K562 (cell line): Measurements from ENCODE around the gene AACS. TPM values are rescaled to one million over a fixed set of nuclear protein-coding genes. Genes with fewer than 3 reads are reported as not detected.

ENCODE experiments used
- ATAC-seq: fragments of 200-7000 bp; cut with Tn5 transposase; 3 replicates; pipeline ENCODE4 v1.9.1; 2020; ENCODE audit warnings: moderate library complexity
- BruUV-seq: library from RNA; stranded (reverse); fragments of 400-500 nt; replicated peaks from 2 replicates; lab custom pipeline; 2021; lab: Mats Ljungman, UMichigan
- CTCF ChIA-PET: fragments of 300-600 bp; formaldehyde crosslinking; extraction: SDS; loops from one replicate; lab custom pipeline; 2021; ENCODE audit warnings: low intra/inter-chr PET ratio; lab: Yijun Ruan, JAX
- POLR2A ChIA-PET: fragments of 300-600, 350-650 bp; sonication (Branson Sonifier 250); formaldehyde crosslinking; extraction: SDS; loops from one replicate; lab custom pipeline; 2021; ENCODE audit warnings: antibody characterized with exemption, inconsistent platforms; lab: Yijun Ruan, JAX
- DNase-seq, 4 experiments: peaks; one replicate each; pipeline versions ENCODE4 v3.0.0 to v3.0.0-alpha.2; 2011 to 2018; ENCODE audit warnings: low spot score in 3 of 4, mixed read lengths in 3 of 4; ENCODE audit errors: extremely low read depth in 1 of 4
- FAIRE-seq: peaks from 2 replicates; lab custom pipeline; 2011; peaks lifted over from hg19 to GRCh38; lab: Jason Lieb, UNC
- H2AFZ ChIP-seq: 2 replicates; pipeline ENCODE4 v1.6.0; 2011; ENCODE audit warnings: low read depth, low read length, control low read depth, inconsistent platforms
- H3K27ac ChIP-seq: fragments of 200-600 bp; 3 replicates; pipeline ENCODE4 v1.8.0; 2011; ENCODE audit warnings: low read depth, mild to moderate bottlenecking, control low read depth, inconsistent platforms, low read length, moderate library complexity, mixed read lengths; ENCODE audit errors: extremely low read depth
- H3K27me3 ChIP-seq, 2 experiments: fragments of 300-600 bp in 1 of 2; 2 replicates in 1 of 2; 3 replicates in 1 of 2; pipeline versions ENCODE4 v1.6.0 to v1.8.0; 2011; ENCODE audit warnings: inconsistent platforms in 2 of 2, low read length in 2 of 2, mild to moderate bottlenecking in 1 of 2, mixed read lengths in 1 of 2, moderate library complexity in 1 of 2; ENCODE audit not compliant: control insufficient read depth in 2 of 2, insufficient read depth in 2 of 2
- H3K36me3 ChIP-seq: fragments of 300-600 bp; 3 replicates; pipeline ENCODE4 v1.8.0; 2011; ENCODE audit warnings: mild to moderate bottlenecking, low read length, inconsistent platforms; ENCODE audit not compliant: control insufficient read depth, insufficient read depth
- H3K4me1 ChIP-seq, 2 experiments: fragments of 200-600 bp in 1 of 2; replicated peaks in 1 of 2; 2 replicates in 1 of 2; 3 replicates in 1 of 2; pipeline versions ENCODE4 v1.5.1 to v1.8.0; 2011; ENCODE audit warnings: inconsistent platforms in 2 of 2, low read length in 2 of 2, mild to moderate bottlenecking in 1 of 2, mixed read lengths in 1 of 2, moderate library complexity in 1 of 2; ENCODE audit not compliant: control insufficient read depth in 2 of 2, insufficient read depth in 2 of 2
- H3K4me2 ChIP-seq: 2 replicates; pipeline ENCODE4 v1.6.1; 2011; ENCODE audit warnings: low read length, control low read depth, inconsistent platforms, mixed read lengths; ENCODE audit not compliant: insufficient read depth
- H3K4me3 ChIP-seq: fragments of 200-600 bp; sonication (generic), shearing (Covaris generic); 2 replicates; pipeline ENCODE4 v1.5.1; 2016; ENCODE audit warnings: control low read depth, inconsistent platforms
- H3K79me2 ChIP-seq: fragments of 200-600 bp; 3 replicates; pipeline ENCODE4 v1.8.0; 2011; ENCODE audit warnings: low read length, inconsistent platforms; ENCODE audit not compliant: control insufficient read depth, insufficient read depth
- H3K9ac ChIP-seq, 2 experiments: 2 replicates each; pipeline versions ENCODE4 v1.6.0 to v1.6.1; 2011; ENCODE audit warnings: low read depth in 2 of 2, low read length in 2 of 2, control low read depth in 1 of 2, inconsistent platforms in 1 of 2, mild to moderate bottlenecking in 1 of 2, mixed read lengths in 1 of 2; ENCODE audit not compliant: insufficient read depth in 1 of 2
- H3K9me1 ChIP-seq: one replicate; pipeline ENCODE4 v1.6.0; 2011; ENCODE audit warnings: inconsistent platforms, mild to moderate bottlenecking, low read length, moderate library complexity; ENCODE audit not compliant: control insufficient read depth, insufficient read depth
- H3K9me3 ChIP-seq: replicated peaks from 2 replicates; pipeline ENCODE4 v1.5.1; 2011; ENCODE audit warnings: low read depth, low read length, inconsistent platforms; ENCODE audit not compliant: control insufficient read depth, insufficient read depth
- H4K20me1 ChIP-seq: replicated peaks from 2 replicates; pipeline ENCODE4 v1.6.1; 2011; ENCODE audit warnings: low read length, inconsistent platforms, mixed read lengths; ENCODE audit not compliant: control insufficient read depth, insufficient read depth
- BDP1 ChIP-seq: IDR thresholded peaks from 3 replicates; pipeline ENCODE4 v1.6.1; 2011; ENCODE audit not compliant: insufficient read length, insufficient read depth
- ETS1 ChIP-seq: conservative IDR thresholded peaks from 2 replicates; pipeline ENCODE4 v1.6.1; 2011; ENCODE audit warnings: low read depth, mild to moderate bottlenecking, low read length; ENCODE audit not compliant: control insufficient read depth
- IFI16 ChIP-seq: fragments of 250-450 bp; sonication (Bioruptor Pico); IDR thresholded peaks from 2 replicates; pipeline ENCODE4 v2.1.2; 2022; ENCODE audit warnings: mild to moderate bottlenecking, inconsistent platforms
- NFE2L1 ChIP-seq: fragments of 450-650 bp; IDR thresholded peaks from 2 replicates; pipeline ENCODE4 v1.6.1; 2016; ENCODE audit warnings: missing genetic modification characterization, low read depth, mild to moderate bottlenecking, missing compliant biosample characterization, moderate library complexity, borderline replicate concordance
- PHTF2 ChIP-seq: fragments of 250-450 bp; sonication (Bioruptor Pico); IDR thresholded peaks from 2 replicates; pipeline ENCODE4 v1.5.0; 2021; ENCODE audit warnings: mild to moderate bottlenecking
- RBM25 ChIP-seq: fragments of 200-400 bp; formaldehyde crosslinking; IDR thresholded peaks from 2 replicates; pipeline ENCODE4 v1.6.1; 2018; ENCODE audit warnings: low read length, low read depth, moderate library complexity; ENCODE audit not compliant: severe bottlenecking
- SMAD4 ChIP-seq: fragments of 250-450 bp; sonication (Bioruptor Pico); conservative IDR thresholded peaks from 2 replicates; pipeline ENCODE4 v1.8.0; 2021; ENCODE audit warnings: inconsistent platforms, mild to moderate bottlenecking, moderate library complexity
- WGBS: fragments of 100-300 bp; shearing (Covaris generic); methylation state at CpG from one replicate; pipeline ENCODE4 v1.1.6; 2016; ENCODE audit warnings: low coverage, mixed read lengths; ENCODE audit not compliant: insufficient coverage; ENCODE audit errors: missing lambda C conversion rate; 5-methylcytosine and 5-hydroxymethylcytosine counted together
- in situ Hi-C: fragments of 300-500 bp; cut with MboI; formaldehyde crosslinking; loops from 4 replicates; pipeline ENCODE4 v1.15.0; 2018; ENCODE audit warnings: inconsistent platforms, mixed read lengths
- intact Hi-C: fragments of 100-400 bp; cut with micrococcal nuclease; formaldehyde crosslinking; loops from 2 replicates; pipeline ENCODE4 v1.14.2; 2022
- polyA plus RNA-seq, 8 experiments: library from polyadenylated mRNA; depleted of rRNA in 4 of 8; stranded (reverse) in 5 of 8; unstranded in 3 of 8; fragments of >200 nt; fragmentation: Nextera tagmentation in 2 of 8; fragmentation: Illumina TruSeq in 1 of 8; extraction: Ambion mirVana in 2 of 8; extraction: Trizol in 1 of 8; gene quantifications; 2 replicates each; pipeline versions ENCODE4 v1.2.1 to v1.2.3, GENCODE V29; 2011 to 2014; ENCODE audit warnings: inconsistent platforms in 1 of 8, missing spikeins in 1 of 8
- total RNA-seq, 7 experiments: library from RNA; depleted of rRNA in 6 of 7; stranded (reverse); fragments of >200 nt in 6 of 7; fragmentation: Illumina TruSeq in 2 of 7; extraction: Trizol in 2 of 7; gene quantifications; 2 replicates each; pipeline versions ENCODE4 v1.2.1 to v1.2.3, GENCODE V29; 2011 to 2021; ENCODE audit warnings: low replicate concordance in 1 of 7

Gene AACS
- total and polyA plus RNA-seq, 9 of the 15 experiments (the other 6 are each of a cell fraction or from before 2014, with no cell fraction given), result 2.4 to 13.0 (median 6.0) TPM

DNA sequence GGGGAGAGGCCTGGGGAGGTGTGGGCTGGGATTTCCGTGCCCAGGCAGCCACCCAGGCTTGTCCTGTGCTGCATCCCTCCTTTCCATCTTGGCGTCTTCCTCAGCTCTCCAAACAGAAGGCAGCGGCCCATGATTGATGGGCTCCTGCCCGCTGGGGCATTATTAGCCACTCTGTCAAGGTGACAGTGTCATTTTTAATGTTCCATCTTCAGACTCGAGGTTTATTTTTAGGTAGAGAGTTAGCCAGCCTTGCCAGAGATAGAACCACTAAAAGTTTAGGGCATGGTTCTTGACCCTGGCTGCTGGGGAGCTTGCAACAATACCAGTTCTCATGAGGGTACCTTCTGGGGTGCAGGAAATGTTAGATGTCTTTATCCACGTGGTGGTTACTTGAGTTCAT lies 90.1 kb downstream of the AACS start (continued):
- TF ChIP-seq NFE2L1 (no peak), ETS1 (no peak)

GRCh38 chr12:125157177-125157576 lies 91.9 kb downstream of the AACS start:
- Histone ChIP-seq H3K9ac (no peak overlapping the region), H3K36me3 (no peaks in the 10 kb centered on the region), H3K9me1 (no peaks in the 10 kb centered on the region), H3K79me2 (no peaks in the 10 kb centered on the region), H3K9me3 (no peaks in the 10 kb centered on the region), H3K4me2 (no peak overlapping the region), H3K27ac (no peak overlapping the region), H3K4me1 (peaks cover 0 to 3% of the 10 kb centered on the region in 2 experiments; a peak in 2 of 5 replicates), H2AFZ (no peak overlapping the region), H4K20me1 (no peaks in the 10 kb centered on the region), H3K4me3 (no peak overlapping the region), H3K27me3 (peaks cover 6 to 13% of the 10 kb centered on the region in 2 experiments; a peak in 3 of 5 replicates)
- DNase-seq, result no peak
- BruUV-seq, result no TSS peak
- no peak for FAIRE-seq
- 4% methylated on average over 3 of the region's 3 CpGs for WGBS
- TF ChIP-seq RBM25, result peak; percentile 98
- TF ChIP-seq SMAD4 (CRISPR knock-in tag), result no peak
- no peak for TF ChIP-seq PHTF2 (CRISPR knock-in tag)
- TF ChIP-seq IFI16 (CRISPR knock-in tag), result no peak
- no peak for TF ChIP-seq BDP1
- CTCF ChIA-PET, result no interaction called here
- no peak for ATAC-seq
- in situ Hi-C loops (no loop called here), intact Hi-C loops (no loop called here)
- POLR2A ChIA-PET, result interaction anchor here (0.9 kb wide), 1 partner anchor 12 kb away, joined by 3 read pairs; no protein-coding TSS in a partner anchor
